Epithelial cell of prostate (primary cell): ENCODE measurements around the gene TRIL.

Experiments
- DNase-seq: peaks from one replicate; pipeline ENCODE4 v3.0.0-alpha.2; 2011; ENCODE audit warnings: low read depth, low spot score
- H3K27ac ChIP-seq: fragments of 450-650 bp; 2 replicates; pipeline ENCODE4 v1.5.1; 2017; ENCODE audit warnings: mild to moderate bottlenecking

Gene TRIL

DNA sequence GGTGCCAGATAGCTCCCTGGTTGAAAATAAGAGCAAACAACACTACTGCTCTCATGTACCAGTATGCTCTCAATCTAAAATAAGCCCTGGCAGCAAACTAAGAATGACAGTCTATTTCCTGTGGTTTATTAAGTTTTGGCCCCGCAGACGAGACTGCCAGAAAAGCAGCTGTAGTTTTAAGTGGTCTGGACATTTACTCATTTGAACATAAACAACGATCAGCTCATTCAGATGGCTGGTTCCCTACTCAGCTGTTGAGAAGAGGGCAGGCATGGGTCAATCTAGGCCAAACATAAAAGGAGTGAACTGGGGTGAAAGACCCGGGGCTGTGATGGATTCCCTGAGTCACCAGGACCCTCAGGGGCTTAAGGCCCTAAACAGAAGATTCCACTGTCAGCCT lies 4.5 kb downstream of the TRIL start:
- no peak for DNase-seq
- no peak overlapping the region for H3K27ac ChIP-seq

DNA sequence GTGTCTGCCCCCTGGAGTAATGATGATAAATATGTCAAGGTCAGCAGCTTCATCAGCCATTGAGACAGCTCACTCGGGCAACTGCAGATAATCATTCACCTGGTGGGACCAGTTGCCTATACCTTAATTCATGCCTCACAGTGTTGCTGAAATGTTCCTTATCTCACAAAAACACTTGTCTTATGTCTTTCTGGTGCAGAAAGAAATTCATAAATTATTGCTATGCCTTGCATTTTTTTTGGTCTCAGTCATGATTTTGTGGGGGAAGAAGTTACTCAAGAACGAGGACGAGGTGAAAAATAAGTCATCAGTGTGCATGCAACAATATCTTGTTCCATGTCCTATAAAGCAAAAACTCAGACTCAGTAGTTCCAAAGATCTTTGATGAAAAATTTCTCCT lies 16.0 kb downstream of the TRIL start:
- no peak for DNase-seq
- no peak overlapping the region for H3K27ac ChIP-seq

DNA sequence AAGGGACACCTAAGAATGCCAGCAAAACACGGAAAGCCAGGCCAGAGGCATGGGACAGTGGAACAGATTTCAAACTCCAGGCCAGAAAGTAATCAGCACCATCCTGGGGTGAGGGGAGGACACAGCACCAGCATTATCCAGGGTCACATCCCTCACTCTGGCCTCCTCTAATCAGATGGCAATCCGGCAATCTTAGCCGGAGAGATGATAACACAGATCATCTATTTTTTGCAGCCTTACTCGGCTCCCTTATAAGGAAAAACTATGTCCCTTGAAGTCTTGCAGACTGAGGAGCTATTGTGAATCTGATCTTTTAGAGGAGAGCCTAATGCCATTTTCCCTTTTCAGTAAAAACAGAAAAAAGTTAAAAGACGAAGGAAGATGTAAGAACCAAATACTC lies 16.5 kb downstream of the TRIL start:
- DNase-seq: no peak
- no peak overlapping the region for H3K27ac ChIP-seq

DNA sequence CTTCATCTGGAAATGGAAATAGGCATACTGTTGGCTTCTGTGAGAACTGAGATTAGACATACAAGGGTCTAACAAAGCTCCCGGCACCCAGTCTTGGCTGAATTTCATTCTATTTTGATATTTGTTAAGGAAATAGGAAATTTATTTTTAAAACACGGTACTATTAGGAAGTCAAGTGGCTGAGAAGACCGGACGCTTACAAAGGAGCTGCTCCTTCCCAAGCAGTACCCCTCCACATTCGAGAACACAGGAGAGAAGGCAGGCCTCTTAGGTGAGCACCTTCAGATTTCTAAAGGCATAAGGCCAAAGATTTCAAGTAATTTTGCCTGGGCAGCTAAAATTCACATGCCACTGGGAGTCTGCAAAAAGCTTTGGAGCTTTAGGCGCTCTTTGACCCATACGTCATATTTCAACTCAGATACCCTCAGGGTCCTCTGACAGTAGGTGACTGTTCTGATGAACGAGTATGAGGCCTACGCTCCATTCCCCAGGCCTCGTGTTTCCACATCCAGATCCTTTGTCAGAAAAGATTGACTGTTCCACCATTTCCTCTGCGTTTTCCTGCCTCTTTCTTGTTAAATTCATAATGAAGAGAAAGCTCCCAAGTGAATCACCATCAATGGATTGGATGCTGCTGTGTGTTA lies 17.3 kb downstream of the TRIL start:
- H3K27ac ChIP-seq: no peak overlapping the region
- DNase-seq: no peak

DNA sequence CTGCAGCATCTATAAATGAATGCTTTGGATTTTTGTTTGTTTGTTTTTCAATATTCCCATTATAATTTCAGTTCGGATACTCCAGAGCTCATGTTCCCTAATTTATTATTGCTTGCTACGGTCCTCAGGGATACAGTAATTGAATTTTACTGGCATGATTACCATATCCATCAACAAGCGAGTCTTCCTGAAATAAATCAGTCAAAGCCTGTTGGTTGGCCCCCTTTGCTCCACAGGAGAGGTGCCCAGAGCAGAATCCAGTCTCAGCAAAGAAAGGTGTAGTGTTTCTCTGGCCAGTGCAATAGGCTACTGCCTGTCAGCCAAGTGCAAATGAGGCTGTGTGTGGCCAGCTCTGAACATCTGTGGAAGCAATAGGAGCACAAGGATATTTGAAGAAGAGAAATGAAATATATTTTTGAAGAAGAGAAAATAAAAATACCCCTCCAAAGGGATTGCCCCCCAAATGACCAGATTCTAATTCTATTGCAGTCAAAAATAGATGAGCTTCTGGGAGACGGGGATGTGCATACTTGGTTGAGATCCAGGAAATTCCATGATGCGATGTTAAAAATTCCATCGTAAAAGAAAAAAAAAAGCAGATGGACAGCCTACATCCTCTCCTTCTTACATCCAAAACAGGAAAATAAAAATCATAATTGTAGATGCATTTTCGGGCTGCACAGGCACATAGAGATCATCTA lies 18.1 kb downstream of the TRIL start:
- H3K27ac ChIP-seq: no peak overlapping the region
- DNase-seq: no peak

DNA sequence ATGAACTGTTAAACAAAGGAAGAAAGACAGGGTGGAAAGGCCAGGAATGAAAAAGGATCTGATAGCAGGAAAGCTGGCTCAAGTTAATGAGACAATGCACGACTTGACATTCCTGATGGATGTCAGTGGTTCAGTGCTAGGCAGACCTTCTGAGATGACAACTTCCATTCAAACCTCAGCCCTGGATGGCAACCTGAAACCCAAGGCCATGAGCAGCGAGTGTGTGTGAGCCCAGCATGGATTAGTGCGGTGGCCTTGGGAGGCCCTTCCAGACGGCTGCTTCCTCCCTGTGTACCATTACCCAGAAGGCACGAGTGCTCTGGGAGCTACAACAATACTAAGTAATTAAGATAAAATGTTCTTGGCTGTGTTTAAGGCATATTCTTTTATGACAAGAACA lies 18.8 kb downstream of the TRIL start:
- H3K27ac ChIP-seq: no peak overlapping the region
- DNase-seq: no peak

DNA sequence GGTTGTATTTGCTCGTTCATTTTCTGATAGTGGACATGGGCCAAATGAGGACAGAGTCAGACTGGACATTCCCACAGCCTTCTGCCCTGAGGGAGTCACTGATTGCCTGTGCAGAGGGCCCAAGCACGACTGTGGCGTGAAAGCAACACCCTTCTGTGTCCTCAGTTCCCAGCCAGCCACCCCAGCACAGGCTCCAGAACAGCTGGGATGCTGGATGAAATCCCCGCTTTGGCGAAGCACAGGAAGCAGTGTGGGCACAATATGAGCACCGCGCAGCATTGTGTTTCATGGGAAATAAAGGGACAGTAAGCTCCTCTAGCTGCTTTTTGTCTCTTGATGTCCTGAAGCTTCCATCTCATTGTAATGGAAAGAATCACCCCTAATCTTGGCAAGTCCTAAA lies 20.5 kb downstream of the TRIL start:
- no peak for DNase-seq
- no peak overlapping the region for H3K27ac ChIP-seq

DNA sequence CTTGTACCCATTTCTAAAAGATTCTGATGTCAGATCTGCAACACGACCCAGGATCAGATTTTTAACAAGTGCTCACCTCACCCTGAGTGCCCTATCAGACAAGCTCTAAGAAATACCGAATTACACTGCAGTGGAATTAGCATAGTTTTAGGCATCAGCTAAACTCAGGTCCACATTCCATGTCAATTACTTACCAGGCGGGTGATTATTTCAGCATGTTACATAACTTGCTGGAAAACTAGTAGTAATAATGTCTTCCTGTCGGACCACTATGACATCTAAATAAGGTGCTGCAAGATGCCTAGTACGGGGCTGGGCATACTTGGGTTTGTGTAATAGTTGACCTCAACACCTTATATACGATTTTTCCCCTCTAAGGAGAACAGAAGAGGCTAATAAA lies 21.0 kb downstream of the TRIL start:
- no peak for DNase-seq
- H3K27ac ChIP-seq: no peak overlapping the region

DNA sequence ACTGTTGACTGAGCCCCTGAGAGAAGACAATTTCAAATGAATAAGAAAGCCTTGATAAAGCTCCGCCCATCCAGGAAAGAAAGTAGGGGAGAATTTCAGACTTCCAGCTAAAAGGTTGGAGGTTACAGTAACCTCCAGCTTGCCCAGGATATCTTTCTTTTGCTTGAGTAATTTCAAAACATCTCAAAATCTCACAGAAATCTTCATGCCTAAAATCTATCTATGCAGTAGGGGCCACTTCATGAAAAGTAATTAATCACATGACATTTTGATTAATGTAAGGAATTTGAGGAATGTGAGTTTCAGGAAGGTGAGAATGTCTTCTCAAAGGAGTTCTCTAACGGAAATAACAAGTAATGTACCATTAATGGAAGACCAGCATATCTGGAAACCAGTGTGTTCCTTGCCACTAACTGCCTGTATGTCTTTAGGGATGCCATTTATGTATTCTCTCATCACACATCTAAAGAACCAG lies 24.2 kb downstream of the TRIL start:
- no peak for DNase-seq
- no peak overlapping the region for H3K27ac ChIP-seq

DNA sequence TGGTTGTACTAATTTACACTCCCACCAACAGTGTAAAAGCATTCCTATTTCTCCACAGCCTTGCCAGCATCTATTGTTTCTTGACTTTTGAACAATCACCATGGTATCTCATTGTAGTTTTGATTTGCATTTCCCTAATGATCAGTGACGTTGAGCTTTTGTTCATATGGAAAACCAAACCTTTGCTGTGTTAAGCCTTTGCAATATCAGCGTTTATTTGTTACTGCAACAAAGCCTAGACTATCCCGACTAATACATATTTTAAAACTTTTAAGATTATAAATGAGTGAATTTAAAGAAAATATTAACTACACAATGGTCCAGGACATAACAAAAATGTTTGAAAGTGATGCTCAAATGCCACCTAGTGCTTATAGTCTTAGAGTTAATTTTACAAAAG lies 26.6 kb downstream of the TRIL start:
- DNase-seq: no peak
- no peak overlapping the region for H3K27ac ChIP-seq

DNA sequence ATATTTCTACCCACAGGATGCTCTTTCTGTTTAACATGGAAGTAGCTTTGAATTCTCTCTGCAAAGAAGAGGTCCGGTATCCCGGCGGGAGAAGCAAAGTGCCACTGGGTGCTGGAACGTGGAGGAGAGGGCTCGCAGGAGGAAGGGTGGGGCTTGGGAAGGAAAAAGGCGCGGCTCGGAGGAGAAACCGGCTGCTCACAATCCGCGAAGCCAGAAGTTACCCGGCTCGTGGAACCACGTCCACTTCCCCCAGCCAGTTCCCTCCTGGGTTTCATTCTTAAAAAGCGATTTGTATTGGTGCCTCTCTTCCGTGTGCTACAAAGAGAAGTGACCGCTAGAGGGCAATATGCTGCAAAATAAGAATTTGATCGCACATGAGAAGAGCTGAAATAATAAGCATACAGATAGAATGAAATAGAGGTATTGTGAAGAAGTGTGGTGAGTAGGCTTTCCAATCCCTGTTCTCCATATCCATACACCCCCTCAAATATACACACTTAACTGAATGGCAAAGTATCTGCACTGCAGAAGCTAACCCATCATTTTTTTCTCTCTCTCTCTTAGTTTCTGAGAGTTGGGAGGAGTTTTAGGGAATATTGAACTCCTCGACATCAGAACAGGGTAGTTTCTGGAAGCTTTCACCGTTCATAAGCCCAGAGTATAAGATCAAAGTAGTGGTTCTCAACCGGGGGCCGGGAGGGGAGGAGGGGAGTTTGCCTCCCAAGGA lies 31.1 kb downstream of the TRIL start:
- H3K27ac ChIP-seq: no peak overlapping the region

DNA sequence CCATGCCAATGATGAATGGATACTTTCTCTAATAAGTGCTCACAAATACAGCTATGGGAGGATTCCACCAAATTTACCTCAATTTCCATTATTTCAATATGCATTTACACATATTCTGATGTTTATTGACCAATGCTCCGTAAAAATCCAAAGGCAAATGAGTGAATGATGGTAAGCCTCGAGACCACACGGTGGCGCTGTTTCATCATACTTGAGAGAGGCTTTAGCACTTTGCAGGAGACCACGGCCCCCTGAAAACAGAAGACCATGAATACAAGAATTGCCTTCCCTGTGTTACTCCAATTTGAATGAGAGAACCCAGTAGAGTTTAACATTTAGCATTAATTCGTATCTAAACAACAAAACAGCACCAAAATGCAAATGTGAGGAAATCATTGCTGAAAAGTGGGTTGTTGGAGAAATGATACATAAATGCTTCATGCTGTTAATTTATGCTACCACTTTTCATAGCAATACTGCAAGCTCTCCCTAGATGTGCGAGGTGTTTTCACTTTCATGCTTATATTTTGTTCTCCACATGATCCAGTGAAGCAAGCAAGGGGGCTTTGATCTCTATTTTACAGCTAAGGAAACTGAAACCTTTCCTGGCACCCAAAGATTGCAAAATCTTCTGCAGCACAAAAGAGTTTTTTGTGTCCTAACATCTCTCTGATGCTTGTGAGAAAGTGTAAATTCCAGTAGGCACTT lies 35.4 kb downstream of the TRIL start:
- DNase-seq: no peak
- no peak overlapping the region for H3K27ac ChIP-seq

More for the DNA sequence above, 31.1 kb downstream of the TRIL start:
- DNase-seq: peak; percentile 26

DNA sequence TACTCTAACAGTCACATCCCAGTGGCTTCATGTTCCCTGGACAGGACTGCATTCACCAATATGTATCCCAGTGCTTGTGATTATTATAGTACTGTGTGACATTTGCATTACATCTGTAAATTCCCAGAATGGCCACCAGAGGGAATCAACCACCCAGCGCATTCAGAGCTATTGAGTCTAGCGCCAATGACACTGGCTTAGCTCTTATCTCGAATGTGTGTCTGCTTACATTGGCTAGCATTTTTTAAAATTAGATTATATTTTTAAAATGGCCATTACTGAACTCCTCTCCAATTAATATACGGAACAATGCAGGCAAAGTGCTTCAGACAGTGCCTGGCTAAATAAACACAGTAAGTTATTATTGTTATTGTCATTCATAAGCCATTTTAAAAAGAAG lies 36.3 kb downstream of the TRIL start:
- DNase-seq: no peak
- H3K27ac ChIP-seq: no peak overlapping the region

DNA sequence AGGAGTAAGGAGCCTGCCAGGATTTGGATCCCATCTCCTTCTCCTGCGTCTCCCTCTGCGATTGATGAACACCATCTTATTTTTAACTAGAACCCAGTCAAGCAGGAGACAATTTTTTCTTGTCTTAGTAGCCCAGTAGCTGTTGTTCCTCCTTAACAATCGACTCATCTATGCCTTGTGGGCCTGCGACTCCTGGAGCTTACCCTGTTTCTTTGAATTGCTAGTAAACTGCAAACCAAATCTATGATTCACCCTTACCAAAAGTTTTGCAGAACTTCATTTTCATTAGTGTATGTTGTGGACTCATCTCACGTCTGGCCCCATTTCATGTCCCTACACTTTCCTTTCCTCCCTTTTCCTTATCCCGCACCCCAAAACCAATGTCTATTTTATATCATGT lies 37.7 kb downstream of the TRIL start:
- H3K27ac ChIP-seq: no peak overlapping the region
- no peak for DNase-seq

DNA sequence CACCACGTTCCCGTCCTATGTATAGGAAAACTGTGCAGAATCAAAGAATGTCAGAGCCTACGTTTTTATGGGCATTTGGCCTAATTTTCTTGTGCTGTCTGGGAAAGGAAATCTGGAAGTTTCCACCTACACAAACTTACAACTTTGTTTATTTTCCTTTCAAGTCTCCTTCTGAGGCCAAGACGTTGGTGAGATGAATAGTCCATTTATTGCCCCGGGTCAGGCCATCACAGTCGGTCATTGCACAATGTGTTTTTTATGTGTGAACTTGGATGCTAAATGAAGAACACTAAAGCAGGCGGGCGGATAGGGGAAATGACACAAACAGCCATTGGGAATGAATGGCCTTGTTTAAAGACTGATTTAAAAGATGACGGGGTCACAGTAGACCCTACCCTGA lies 38.6 kb downstream of the TRIL start:
- DNase-seq: no peak
- no peak overlapping the region for H3K27ac ChIP-seq

DNA sequence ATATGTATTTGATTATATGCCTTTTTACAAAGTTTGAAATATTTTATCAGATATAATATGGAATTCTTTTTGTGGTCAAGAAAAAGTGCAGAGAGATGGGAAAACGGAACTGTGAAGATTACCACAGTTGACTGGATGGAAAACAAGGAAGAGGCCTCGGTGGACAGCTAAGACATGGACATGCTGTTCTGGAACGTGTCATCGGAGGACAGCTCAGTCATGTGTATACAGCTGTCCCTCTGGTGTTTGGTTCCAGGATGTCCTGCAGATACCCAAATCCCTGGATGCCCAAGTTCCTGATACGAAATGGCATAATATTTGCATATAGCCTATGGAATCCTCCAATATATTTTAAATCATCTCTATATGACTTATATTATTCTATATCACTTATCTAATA lies 49.4 kb downstream of the TRIL start:
- DNase-seq: no peak
- no peak overlapping the region for H3K27ac ChIP-seq

DNA sequence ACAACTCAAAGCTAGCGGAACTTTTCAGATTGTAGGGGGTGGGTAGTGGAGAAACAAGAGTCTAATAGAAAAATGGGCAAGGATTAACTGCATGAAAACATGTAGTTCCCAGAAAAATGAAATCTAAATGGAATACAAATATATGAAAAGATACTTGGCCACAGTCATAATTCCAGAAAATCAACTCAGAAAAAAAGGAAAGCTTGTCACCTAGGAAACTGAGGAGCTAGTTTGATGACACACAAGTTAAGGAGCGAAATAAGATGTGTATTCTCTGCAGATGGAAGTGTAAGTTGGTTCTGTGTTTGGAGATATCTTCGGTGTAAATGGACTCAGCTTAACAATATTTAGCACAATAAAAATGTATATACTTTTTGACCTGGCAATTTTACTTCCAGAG lies 52.7 kb downstream of the TRIL start:
- DNase-seq: no peak
- H3K27ac ChIP-seq: no peak overlapping the region

DNA sequence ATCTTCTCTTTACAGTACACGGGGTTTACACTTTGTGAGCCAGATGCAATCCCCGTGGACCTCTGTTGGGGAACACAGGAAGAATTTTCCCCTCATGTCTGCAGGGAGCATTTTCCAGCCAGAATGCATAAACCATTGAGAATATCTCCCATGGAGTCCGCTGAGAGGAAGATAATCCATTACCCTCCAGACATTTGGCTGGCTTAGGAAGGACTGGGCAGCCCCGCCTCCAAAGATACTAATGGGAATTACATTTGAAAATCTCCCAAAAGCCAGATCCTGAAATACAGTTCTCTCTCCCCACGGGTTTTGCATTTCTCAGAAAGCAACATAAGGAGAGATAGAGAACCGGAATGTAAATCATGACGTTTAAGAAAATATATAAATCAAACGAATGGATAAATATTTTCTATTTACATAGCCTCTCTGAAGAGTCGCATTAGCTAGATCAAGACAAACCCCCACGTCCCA lies 53.5 kb downstream of the TRIL start:
- no peak for DNase-seq
- no peak overlapping the region for H3K27ac ChIP-seq

DNA sequence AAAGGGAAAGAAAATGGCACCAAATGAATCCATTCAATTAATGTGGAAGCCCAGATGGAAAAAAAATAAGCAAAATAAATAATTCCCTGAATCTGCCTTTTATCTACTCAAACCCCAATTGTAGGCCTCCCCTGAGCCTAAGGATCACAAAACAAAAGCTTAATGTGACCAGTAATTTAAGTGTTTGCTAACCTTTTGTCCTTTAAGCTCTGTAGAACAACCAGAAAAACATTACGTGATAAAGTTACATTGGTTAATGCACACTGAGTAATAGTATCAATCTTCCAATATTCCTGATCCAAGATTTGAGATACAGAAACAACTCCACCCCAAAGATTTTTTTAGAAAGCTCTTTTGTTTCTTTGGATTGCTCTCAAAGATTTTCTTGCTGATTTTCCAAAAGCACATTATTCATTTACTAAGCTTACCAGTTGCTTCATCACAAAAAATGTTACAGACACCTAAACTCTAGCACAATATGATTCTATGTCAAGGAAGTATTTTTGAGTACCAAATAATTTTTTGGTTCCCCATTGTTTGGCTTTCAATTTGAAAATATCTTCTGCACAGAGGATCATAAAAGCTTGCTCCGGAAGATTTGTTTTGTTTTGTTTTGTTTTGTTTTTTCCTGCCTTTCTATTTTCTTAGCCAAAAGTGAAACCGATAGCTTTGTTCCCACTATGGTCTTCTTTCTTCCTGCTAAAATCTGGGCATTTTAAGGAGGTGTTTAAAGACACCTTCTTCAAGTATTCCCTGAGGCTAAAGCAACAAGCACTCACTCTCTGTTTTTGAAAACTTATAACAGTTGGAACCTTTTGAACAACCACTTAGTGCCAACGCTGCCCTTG lies 54.2 kb downstream of the TRIL start:
- no peak overlapping the region for H3K27ac ChIP-seq

More for the DNA sequence above, 54.2 kb downstream of the TRIL start:
- no peak for DNase-seq
